Neuronal stem cell (in vitro differentiated cells): ENCODE data around the gene SP7. TPM values are rescaled to one million over a fixed set of nuclear protein-coding genes. Genes with fewer than 3 reads are reported as not detected.

Experiments used
- DNase-seq: peaks from one replicate; pipeline ENCODE4 v3.0.0-alpha.2; 2013; ENCODE audit warnings: low spot score
- H2AFZ ChIP-seq: one replicate; pipeline ENCODE4 v1.6.1; 2013; ENCODE audit warnings: mild to moderate bottlenecking, low read length, inconsistent platforms
- H2AK5ac ChIP-seq: 2 replicates; pipeline ENCODE4 v1.6.1; 2013; ENCODE audit warnings: low read depth, mild to moderate bottlenecking, inconsistent platforms, low read length, moderate library complexity, mixed read lengths
- H2BK120ac ChIP-seq: 2 replicates; pipeline ENCODE4 v1.6.1; 2013; ENCODE audit warnings: low read depth, mild to moderate bottlenecking, inconsistent platforms, low read length, moderate library complexity, mixed read lengths
- H2BK12ac ChIP-seq: one replicate; pipeline ENCODE4 v1.6.1; 2013; ENCODE audit warnings: low read length, inconsistent platforms
- H2BK15ac ChIP-seq: 2 replicates; pipeline ENCODE4 v1.6.1; 2013; ENCODE audit warnings: mild to moderate bottlenecking, low read length, inconsistent platforms, mixed read lengths
- H2BK5ac ChIP-seq: one replicate; pipeline ENCODE4 v1.6.1; 2013; ENCODE audit warnings: inconsistent platforms, mild to moderate bottlenecking, low read length, moderate library complexity
- H3K14ac ChIP-seq: one replicate; pipeline ENCODE4 v1.6.1; 2013; ENCODE audit warnings: low read length, inconsistent platforms
- H3K18ac ChIP-seq: 2 replicates; pipeline ENCODE4 v1.6.1; 2013; ENCODE audit warnings: low read length, inconsistent platforms
- H3K23ac ChIP-seq: 2 replicates; pipeline ENCODE4 v1.6.1; 2013; ENCODE audit warnings: low read depth, mild to moderate bottlenecking, mixed read lengths, low read length, inconsistent platforms; ENCODE audit not compliant: poor library complexity
- H3K27ac ChIP-seq: replicated peaks from 3 replicates; pipeline ENCODE4 v1.5.1; 2013; ENCODE audit warnings: low read length, inconsistent platforms
- H3K27me3 ChIP-seq, 3 experiments: 2 replicates each; pipeline ENCODE4 v1.6.1; 2013; ENCODE audit warnings: low read length in 3 of 3, mild to moderate bottlenecking in 2 of 3, inconsistent platforms in 1 of 3, low read depth in 1 of 3, mixed read lengths in 1 of 3, moderate library complexity in 1 of 3; ENCODE audit not compliant: control insufficient read depth in 3 of 3, insufficient read depth in 3 of 3
- H3K36me3 ChIP-seq, 2 donors: replicated peaks in 1 of 2; 2 replicates each; pipeline ENCODE4 v1.6.1; 2013; ENCODE audit warnings: low read length in 2 of 2; ENCODE audit not compliant: control insufficient read depth in 2 of 2, insufficient read depth in 2 of 2
- H3K4ac ChIP-seq: 2 replicates; pipeline ENCODE4 v1.6.1; 2013; ENCODE audit warnings: inconsistent platforms, mild to moderate bottlenecking, low read length, moderate library complexity
- H3K4me1 ChIP-seq, 2 donors: 1 replicate in 1 of 2; 2 replicates in 1 of 2; pipeline ENCODE4 v1.6.1; 2013; ENCODE audit warnings: low read length in 2 of 2, low read depth in 1 of 2; ENCODE audit not compliant: control insufficient read depth in 2 of 2, insufficient read depth in 1 of 2
- H3K4me2 ChIP-seq: one replicate; pipeline ENCODE4 v1.6.1; 2013; ENCODE audit warnings: mild to moderate bottlenecking, low read length, inconsistent platforms; ENCODE audit not compliant: insufficient read depth, poor library complexity, severe bottlenecking
- H3K4me3 ChIP-seq, 2 donors: 2 replicates each; pipeline ENCODE4 v1.5.1; 2013; ENCODE audit warnings: low read length in 2 of 2, mild to moderate bottlenecking in 2 of 2, inconsistent platforms in 1 of 2, moderate library complexity in 1 of 2
- H3K79me1 ChIP-seq: one replicate; pipeline ENCODE4 v1.6.1; 2013; ENCODE audit warnings: low read depth, mild to moderate bottlenecking, inconsistent platforms, low read length, moderate library complexity
- H3K9ac ChIP-seq: one replicate; pipeline ENCODE4 v1.6.1; 2013; ENCODE audit warnings: mild to moderate bottlenecking, low read depth, low read length, inconsistent platforms; ENCODE audit not compliant: poor library complexity
- H3K9me3 ChIP-seq, 2 donors: replicated peaks in 1 of 2; 2 replicates each; pipeline versions ENCODE3 to v1.6.1; 2013; ENCODE audit warnings: low read length in 2 of 2, mild to moderate bottlenecking in 2 of 2, inconsistent platforms in 1 of 2, low read depth in 1 of 2, mixed read lengths in 1 of 2, moderate library complexity in 1 of 2; ENCODE audit not compliant: control insufficient read depth in 2 of 2, insufficient read depth in 1 of 2
- H4K8ac ChIP-seq: one replicate; pipeline ENCODE4 v1.6.1; 2013; ENCODE audit warnings: low read depth, mild to moderate bottlenecking, inconsistent platforms, low read length, moderate library complexity
- H4K91ac ChIP-seq: one replicate; pipeline ENCODE4 v1.6.1; 2013; ENCODE audit warnings: low read length, low read depth, mild to moderate bottlenecking, inconsistent platforms; ENCODE audit not compliant: poor library complexity
- WGBS, 2 donors: extraction: QIAGEN DNeasy Blood & Tissue Kit; methylation state at CpG; one replicate each; pipeline ENCODE4 v1.1.7; 2013; ENCODE audit warnings: missing lambda C conversion rate in 2 of 2, mixed read lengths in 1 of 2; ENCODE audit not compliant: insufficient read length in 2 of 2, insufficient replicate concordance in 1 of 2; ENCODE audit errors: extremely low coverage in 2 of 2; 5-methylcytosine and 5-hydroxymethylcytosine counted together
- polyA plus RNA-seq, 2 experiments: library from polyadenylated mRNA; stranded (reverse); fragments of 200-250 nt; gene quantifications; one replicate each; pipeline ENCODE4 v1.2.3, GENCODE V29; 2013

SP7 gene
- polyA plus RNA-seq (2013, experiment 1 of 2) = 0.22 TPM
- polyA plus RNA-seq (2013, experiment 2 of 2) = 0.35 TPM

DNA sequence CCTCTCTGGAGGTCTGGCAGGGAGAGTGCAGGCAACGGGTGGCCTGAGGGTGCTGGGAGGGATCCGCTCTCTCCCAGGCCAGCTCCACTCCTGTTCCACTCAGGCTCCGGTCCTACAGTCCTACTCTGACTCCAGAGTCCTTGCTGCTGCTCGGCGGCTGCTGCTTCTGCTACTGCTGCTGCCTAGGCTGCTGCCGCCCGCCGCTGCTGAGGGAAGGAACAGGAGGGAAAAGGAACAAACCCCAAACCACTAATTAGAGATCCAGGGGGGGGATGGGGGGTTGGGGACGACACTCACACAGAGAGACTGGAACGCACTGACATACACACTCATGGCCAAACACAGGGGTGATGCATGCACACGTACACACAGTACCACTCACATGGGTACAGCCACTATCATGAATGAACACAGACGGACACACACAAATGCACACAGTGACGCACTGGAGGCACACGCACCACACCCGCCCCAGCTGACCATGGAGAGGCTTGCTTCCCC, at the start of gene SP7:
Gene SP7, minus strand, starts transcription at position 174 of the 501 bp plus-strand sequence. CDS start 708 bp downstream, outside the sequence.
- H3K4me2 ChIP-seq = peak within 1 kb of the TSS; percentile 4
- DNase-seq = no peak

GRCh38 chr12:53383258-53383657, 47.1 kb upstream of the SP7 start:
- Histone ChIP-seq H3K36me3 (peaks cover 24 to 64% of the 10 kb centered on the region in 2 donors), H2BK15ac (no peak overlapping the region), H3K4me2 (peak overlapping the region; percentile 19), H3K27ac (no peak overlapping the region), H3K27me3 (no peaks in the 10 kb centered on the region), H3K79me1 (peaks cover 16% of the 10 kb centered on the region), H3K18ac (no peak overlapping the region), H3K9ac (peak overlapping the region; percentile 54), H2AFZ (no peak overlapping the region), H3K4me1 (peaks cover 15 to 21% of the 10 kb centered on the region in 2 donors), H3K9me3 (peaks cover 0 to 11% of the 10 kb centered on the region in 2 donors), H3K23ac (no peak overlapping the region), H2BK5ac (no peak overlapping the region), H4K91ac (no peak overlapping the region), H2BK12ac (no peak overlapping the region), H3K14ac (no peak overlapping the region), H3K4ac (no peak overlapping the region), H3K4me3 (no peak overlapping the region), H4K8ac (no peak overlapping the region), H2AK5ac (no peak overlapping the region), H2BK120ac (no peak overlapping the region)
- DNase-seq = no peak
- WGBS, 2 donors = no CpG with 5 or more reads among the region's 2 CpGs

More for the DNA sequence above, at the start of gene SP7:
- Histone ChIP-seq H3K9ac (peak within 1 kb of the TSS; percentile 75), H3K4me3 (peak within 1 kb of the TSS in 1 of 2 donors; percentile 9), H3K79me1 (no peaks in the 10 kb centered on the region), H3K36me3 (no peaks in the 10 kb centered on the region), H3K23ac (no peak within 1 kb of the TSS), H2BK5ac (peak within 1 kb of the TSS; percentile 78), H3K27me3 (peaks cover 0 to 88% (median 0%) of the 10 kb centered on the region in 3 experiments), H3K4me1 (peaks cover 5 to 34% of the 10 kb centered on the region in 2 donors), H3K18ac (peak within 1 kb of the TSS; percentile 77), H4K8ac (no peak within 1 kb of the TSS), H2BK15ac (peak within 1 kb of the TSS; percentile 95), H2BK120ac (peak within 1 kb of the TSS; percentile 93), H3K27ac (no peak within 1 kb of the TSS), H3K9me3 (no peaks in the 10 kb centered on the region), H2AK5ac (peak within 1 kb of the TSS; percentile 86), H3K14ac (peak within 1 kb of the TSS; percentile 65), H2AFZ (peak within 1 kb of the TSS; percentile 56), H2BK12ac (peak within 1 kb of the TSS; percentile 92), H3K4ac (peak within 1 kb of the TSS; percentile 80), H4K91ac (peak within 1 kb of the TSS; percentile 82)
- WGBS, 2 donors = no CpG with 5 or more reads among the region's 15 CpGs

DNA sequence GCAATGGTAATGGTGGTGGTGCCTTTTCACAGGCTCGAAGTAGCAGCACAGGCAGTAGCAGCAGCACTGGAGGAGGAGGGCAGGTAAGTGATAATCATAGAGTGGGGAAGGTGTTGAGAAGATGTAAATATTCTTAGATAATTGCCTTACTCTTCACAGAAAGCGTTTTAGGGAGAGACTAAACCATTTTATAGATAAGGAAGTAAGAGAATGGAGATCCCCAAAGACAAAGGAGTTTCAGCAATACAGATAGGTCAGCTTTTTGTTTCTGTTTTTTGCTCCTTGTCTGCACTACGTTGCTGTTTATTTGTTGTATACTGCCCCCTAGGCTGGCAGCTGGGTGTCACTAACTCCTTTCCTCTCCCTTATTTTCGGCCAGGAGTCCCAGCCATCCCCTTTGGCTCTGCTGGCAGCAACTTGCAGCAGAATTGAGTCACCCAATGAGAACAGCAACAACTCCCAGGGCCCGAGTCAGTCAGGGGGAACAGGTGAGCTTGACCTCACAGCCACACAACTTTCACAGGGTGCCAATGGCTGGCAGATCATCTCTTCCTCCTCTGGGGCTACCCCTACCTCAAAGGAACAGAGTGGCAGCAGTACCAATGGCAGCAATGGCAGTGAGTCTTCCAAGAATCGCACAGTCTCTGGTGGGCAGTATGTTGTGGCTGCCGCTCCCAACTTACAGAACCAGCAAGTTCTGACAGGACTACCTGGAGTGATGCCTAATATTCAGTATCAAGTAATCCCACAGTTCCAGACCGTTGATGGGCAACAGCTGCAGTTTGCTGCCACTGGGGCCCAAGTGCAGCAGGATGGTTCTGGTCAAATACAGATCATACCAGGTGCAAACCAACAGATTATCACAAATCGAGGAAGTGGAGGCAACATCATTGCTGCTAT, 45.8 kb upstream of the SP7 start:
- no peak for DNase-seq
- no peak overlapping the region for H2AK5ac ChIP-seq
- WGBS, 2 donors = no CpG with 5 or more reads among the region's 9 CpGs

More for the DNA sequence above, 45.8 kb upstream of the SP7 start:
- no peaks in the 10 kb centered on the region for H3K27me3 ChIP-seq
- H3K79me1 ChIP-seq = peaks cover 16% of the 10 kb centered on the region
- H2AFZ ChIP-seq = no peak overlapping the region
- no peak overlapping the region for H3K4ac ChIP-seq
- H3K36me3 ChIP-seq = peaks cover 24 to 51% of the 10 kb centered on the region in 2 donors
- no peak overlapping the region for H3K4me2 ChIP-seq
- peaks cover 0 to 11% of the 10 kb centered on the region in 2 donors for H3K9me3 ChIP-seq
- no peak overlapping the region for H2BK15ac ChIP-seq
- peak overlapping the region; percentile 50 for H3K9ac ChIP-seq
- H2BK12ac ChIP-seq = no peak overlapping the region
- H3K4me1 ChIP-seq = peaks cover 15 to 21% of the 10 kb centered on the region in 2 donors
- no peak overlapping the region for H3K27ac ChIP-seq
- peak overlapping the region in 1 of 2 donors; percentile 61 for H3K4me3 ChIP-seq
- peak overlapping the region; percentile 19 for H2BK5ac ChIP-seq
- H4K91ac ChIP-seq = no peak overlapping the region
- H2BK120ac ChIP-seq = no peak overlapping the region
- no peak overlapping the region for H4K8ac ChIP-seq
- H3K23ac ChIP-seq = peak overlapping the region; percentile 57
- H3K14ac ChIP-seq = no peak overlapping the region
- no peak overlapping the region for H3K18ac ChIP-seq
